Activated naive CD8-positive, alpha-beta T cell (primary cell): ENCODE data around the gene NT5E.

Experiments
- H3K27ac Mint-ChIP-seq: one replicate; pipeline ENCODE4 v1.8.0; 2021; ENCODE audit warnings: mixed read lengths
- H3K27me3 Mint-ChIP-seq: one replicate; pipeline ENCODE4 v1.8.0; 2021; ENCODE audit warnings: mixed read lengths
- H3K36me3 Mint-ChIP-seq: one replicate; pipeline ENCODE4 v1.8.0; 2021; ENCODE audit warnings: mixed read lengths
- H3K4me1 Mint-ChIP-seq: one replicate; pipeline ENCODE4 v1.8.0; 2021; ENCODE audit warnings: low read depth, mixed read lengths
- H3K4me3 Mint-ChIP-seq: one replicate; pipeline ENCODE4 v1.8.0; 2021; ENCODE audit warnings: mild to moderate bottlenecking, mixed read lengths
- H3K9me3 Mint-ChIP-seq: one replicate; pipeline ENCODE4 v1.8.0; 2021; ENCODE audit warnings: low read depth, mixed read lengths

NT5E gene

GRCh38 chr6:85537055-85537494 lies 87.2 kb downstream of the NT5E start:
- Mint-ChIP-seq H3K27ac (no peak overlapping the region), H3K9me3 (no peaks in the 10 kb centered on the region), H3K4me3 (no peak overlapping the region), H3K27me3 (no peaks in the 10 kb centered on the region), H3K4me1 (peaks cover 2% of the 10 kb centered on the region), H3K36me3 (peaks cover 7% of the 10 kb centered on the region)

- Mint-ChIP-seq H3K27ac (no peak overlapping the region), H3K27me3 (no peaks in the 10 kb centered on the region), H3K4me3 (no peak overlapping the region), H3K9me3 (no peaks in the 10 kb centered on the region), H3K36me3 (peaks cover 6% of the 10 kb centered on the region), H3K4me1 (no peaks in the 10 kb centered on the region)
Observed at GRCh38 chr6:85544776-85545175, 94.9 kb downstream of the NT5E start.
